Measurements from ENCODE around the gene CPD.
A peak's percentile ranks its signal among the peaks of the same experiment; 100 is the strongest.
"Not testable (repeated sequence)": the region's sequence is repeated elsewhere in the genome, so short reads cannot be mapped to it uniquely, and the experiment has no call there.

CPD gene

DNA sequence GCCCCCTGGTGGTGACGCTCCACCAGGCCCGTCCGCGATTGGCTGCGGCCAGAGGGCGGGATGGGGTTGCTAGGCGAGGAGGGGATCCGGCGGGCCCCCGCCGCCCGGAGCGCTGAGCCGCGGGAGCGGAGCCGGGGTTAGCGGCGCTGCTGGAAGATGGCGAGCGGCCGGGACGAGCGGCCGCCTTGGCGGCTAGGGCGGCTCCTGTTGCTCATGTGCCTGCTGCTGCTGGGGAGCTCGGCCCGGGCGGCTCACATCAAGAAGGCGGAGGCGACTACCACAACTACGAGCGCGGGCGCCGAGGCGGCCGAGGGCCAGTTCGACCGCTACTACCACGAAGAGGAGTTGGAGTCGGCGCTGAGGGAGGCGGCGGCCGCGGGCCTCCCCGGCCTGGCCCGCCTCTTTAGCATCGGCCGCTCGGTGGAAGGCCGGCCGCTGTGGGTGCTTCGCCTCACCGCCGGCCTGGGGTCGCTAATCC lies at the start of gene CPD:
Gene CPD, plus strand, starts transcription at position 103 of the 478 bp plus-strand sequence. Its CDS starts 54 bp downstream, at position 157.
- peak; percentile 95 to 97 (median 96) for DNase-seq (ENCODE audit: low read depth in 2 of 3, low spot score in 1 of 3)

DNA sequence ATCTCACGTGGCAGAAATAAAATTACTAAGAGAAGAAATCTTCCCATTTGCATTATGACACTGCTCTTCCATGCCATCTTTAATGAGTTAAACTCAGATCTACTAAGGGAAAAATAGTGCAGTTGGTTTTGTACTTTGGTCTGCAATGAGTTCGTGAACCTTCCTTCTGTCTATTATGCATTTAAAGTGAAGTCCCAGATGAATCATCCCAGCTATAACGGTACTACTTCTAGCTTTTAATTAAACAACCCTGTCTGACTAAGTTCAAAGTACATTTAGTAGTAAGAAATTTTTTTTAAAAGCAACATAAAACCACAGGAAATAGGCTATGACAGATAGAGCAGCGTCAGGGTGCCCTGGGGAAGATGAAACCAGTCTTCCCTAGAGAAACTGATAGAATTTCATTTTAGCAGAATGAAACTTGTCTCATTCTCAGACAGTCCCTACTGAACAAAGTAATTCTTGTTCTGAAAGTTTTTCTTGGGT lies 46.6 kb upstream of the CPD start:
- DNase-seq (ENCODE audit: low read depth in 2 of 3, low spot score in 1 of 3), result peak in 2 of 3 donors; percentile 32 to 53

DNA sequence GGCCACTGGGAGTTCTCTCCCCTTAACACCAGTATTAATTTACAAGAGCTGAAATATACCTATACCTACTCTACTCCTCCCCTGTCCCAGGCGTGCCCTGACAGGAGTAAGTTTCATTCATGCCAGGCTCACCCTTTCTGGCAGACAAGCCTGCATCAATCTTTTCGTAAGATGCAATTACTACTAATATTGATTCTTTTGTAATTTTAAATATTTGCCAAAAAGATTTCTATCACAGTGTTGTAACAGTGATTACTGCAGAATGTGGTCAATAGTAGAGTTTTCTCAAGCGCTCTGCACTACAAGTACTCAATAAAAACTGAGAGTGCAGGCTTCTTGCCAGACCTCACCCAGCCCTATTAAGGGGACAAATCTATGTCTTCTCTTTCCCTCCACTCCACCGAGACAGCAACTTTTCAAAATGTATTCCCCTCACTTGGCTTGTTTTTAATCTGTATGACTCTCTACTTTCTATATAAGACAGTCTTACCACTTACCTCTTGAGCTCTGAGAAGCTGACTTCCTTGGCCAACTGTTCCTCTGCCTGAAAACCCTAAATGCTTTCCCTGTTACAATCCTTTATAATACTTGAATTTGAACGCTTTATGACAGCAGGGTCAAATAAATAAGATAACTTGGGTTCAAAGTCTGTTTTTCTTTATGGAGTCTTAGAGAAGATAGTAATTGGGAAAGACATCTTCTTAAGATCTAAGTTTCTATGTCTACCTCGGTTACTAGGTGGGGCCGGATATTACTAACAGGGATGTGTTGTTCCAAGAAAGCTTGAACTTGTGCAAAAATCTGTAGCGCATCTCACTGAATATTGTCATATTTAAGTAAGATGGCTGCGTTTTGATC lies 45.0 kb upstream of the CPD start, which contains the start of gene TMIGD1:
Gene TMIGD1, minus strand, starts transcription at position 555 of the 858 bp plus-strand sequence. CDS start 1,924 bp downstream, outside the sequence.
- no peak for DNase-seq (ENCODE audit: low read depth in 2 of 3, low spot score in 1 of 3)

DNA sequence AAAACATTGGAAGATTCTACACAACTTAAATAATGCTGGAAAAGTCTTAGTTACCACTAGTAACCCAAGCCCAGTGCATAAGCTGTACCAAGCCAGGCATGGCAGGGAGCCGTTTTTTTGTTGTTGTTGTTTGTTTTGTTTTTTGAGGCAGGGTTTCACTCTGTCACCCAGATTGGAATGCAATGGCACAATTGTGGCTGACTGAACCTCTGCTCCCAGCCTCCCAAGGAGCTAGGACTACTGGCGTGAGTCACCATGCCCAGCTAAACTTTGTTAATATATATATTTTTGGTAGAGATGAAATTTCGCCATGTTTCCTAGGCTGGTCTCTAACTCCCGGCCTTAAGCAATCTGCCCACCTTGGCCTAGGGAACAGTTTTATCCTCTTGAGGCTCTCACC lies 44.3 kb upstream of the CPD start:
- no peak for DNase-seq (ENCODE audit: low read depth in 2 of 3, low spot score in 1 of 3)

- DNase-seq (ENCODE audit: low read depth in 2 of 3, low spot score in 1 of 3), result peak in 2 of 3 donors; percentile 47 to 76
Measured at GRCh38 chr17:30336369-30337171, 42.2 kb upstream of the CPD start.

GRCh38 chr17:30337393-30337999 lies 41.2 kb upstream of the CPD start:
- no peak for DNase-seq (ENCODE audit: low read depth in 2 of 3, low spot score in 1 of 3)

DNA sequence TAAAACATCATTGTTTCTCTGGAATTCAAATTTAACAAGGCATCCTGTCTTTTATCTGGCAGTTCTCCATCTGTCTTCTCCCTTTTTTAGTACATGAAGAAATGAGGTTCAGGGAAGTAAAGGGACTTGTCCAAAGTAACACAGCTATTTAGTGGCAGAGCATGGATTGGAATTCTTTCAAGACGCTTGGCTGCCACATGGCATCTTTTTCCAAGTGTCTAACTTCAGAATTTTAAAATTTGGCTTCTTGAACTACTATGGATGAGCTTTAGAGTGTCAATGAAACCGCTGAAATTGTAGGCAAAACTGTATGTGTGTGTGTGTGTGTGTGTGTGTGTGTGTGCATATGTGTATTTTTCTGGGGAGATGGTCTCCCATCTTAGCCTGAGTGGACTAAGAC lies 39.6 kb upstream of the CPD start:
- no peak for DNase-seq (ENCODE audit: low read depth in 2 of 3, low spot score in 1 of 3)

- no peak for DNase-seq (ENCODE audit: low read depth in 2 of 3, low spot score in 1 of 3)
Measured at GRCh38 chr17:30340801-30341356, 37.8 kb upstream of the CPD start.

DNA sequence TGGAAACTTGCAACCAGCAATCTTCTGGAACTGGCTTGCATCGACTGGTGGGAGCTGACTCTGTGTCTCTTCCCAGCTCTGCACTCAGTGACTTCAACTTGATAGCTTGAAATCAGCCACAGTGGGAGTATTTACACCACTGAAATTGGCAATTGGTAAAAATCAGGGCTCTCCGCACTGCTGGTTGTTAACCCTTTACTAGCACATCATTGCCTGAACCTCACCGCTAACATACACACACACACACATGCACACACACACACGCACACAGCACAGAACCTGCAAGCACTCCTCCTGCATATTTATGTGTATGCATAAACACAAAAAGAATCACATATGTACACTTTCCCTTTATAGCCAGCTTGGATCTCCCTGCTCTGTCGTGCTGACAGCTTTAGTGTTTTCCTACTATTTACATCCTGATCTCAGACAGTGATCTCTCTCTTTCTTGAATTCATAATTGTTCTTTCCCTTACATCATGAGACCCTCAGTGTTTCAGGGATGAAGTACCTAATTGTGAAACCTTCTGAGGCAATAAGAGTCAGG lies 37.0 kb upstream of the CPD start:
- DNase-seq (ENCODE audit: low read depth in 2 of 3, low spot score in 1 of 3), result no peak

DNA sequence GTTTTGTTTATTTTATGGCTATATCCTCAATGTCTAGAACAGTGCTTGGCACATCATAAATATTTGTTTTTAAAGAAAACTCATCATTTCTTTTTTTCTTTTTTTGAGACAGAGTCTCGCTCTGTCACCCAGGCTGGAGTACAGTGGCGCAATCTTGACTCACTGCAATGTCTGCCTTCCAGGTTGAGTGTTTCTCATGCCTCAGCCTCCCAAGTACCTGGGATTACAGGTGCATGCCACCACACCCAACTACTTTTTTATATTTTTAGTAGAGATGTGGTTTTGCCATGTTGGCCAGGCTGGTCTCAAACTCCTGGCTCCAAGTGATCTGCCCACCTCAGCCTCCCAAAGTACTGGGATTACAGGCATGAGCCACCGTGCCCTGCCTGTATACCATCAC lies 35.5 kb upstream of the CPD start:
- DNase-seq (ENCODE audit: low read depth in 2 of 3, low spot score in 1 of 3), result not testable (repeated sequence)

GRCh38 chr17:30343796-30344195 lies 34.9 kb upstream of the CPD start:
- DNase-seq (ENCODE audit: low read depth in 2 of 3, low spot score in 1 of 3), result no peak

DNA sequence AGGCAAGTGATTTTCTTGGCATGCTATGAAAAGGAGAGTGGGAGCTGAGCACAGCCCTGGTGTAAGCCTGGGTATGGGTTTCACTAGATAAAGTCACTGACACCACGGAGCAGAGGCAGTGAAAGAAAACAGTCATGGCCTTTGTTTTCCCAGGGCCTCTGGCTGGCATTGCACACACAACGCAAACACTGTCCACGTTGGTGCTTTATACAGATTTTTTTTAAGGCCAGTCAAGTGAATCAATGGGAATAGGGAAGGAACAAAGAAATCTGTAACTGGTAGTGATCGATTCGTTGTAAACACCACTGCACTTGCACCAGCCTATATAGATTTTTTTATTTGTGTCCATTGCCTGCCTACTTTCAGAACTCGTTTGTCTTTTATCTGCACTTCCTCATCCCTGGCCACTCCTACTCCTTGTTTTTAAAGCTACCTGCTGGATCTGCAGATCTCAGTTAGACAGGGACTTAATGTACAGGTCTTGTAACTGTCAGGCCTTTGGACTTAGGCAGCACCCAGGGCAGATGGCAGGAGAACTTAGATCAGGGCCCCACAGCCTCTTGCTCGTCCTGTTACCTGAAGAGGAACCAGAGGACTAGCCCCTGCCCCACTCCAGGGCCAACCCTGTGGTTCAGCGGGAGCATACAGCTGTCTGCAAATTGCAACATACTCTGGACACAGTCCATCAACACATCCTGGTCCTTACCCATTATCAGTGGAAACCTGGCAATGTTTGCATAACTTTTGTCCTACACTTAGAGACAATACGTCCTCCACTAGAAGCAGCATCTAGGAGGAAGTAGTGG lies 34.2 kb upstream of the CPD start:
- DNase-seq (ENCODE audit: low read depth in 2 of 3, low spot score in 1 of 3), result no peak

DNA sequence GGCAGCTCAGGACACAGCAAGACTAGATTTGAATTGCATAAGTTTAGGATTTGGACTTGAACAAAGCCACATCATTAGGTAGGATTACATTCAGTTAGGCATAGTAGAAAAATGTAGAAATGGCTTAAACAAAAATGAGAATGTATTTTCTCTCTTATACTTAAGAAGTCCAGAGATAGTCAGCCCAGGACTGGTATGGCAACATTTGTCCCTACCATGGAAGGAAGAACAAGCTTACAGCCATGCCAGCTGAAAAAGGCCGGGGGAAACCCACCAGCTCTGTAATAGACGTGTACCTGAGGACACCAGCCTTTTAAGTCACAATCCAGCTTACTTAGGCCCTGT lies 33.7 kb upstream of the CPD start:
- DNase-seq (ENCODE audit: low read depth in 2 of 3, low spot score in 1 of 3), result no peak

DNA sequence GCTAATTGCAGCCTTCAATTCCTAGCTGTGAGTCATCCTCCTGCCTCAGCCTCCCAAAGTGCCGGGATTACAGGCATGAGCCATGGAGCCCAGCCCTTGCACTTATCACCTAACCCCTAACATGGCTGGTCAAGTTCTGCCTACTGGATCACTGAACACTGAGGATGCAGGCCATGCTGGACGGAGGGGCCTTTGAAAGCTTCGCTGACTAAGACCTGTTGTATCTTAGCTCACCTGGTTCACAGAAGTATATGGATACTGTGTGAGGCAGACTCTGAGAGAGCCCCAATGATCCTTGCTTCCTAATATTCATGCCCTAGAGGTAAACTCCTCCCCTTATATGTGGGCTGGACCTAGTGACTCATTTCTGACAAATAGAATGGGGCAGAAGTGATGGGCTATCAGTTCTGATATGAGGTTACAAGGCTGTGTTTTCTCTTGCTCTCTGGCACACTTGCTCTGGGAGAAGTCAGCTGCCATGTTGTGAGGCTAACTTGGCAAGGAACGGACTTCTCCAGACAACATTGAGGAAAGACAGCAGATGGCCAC lies 33.1 kb upstream of the CPD start:
- DNase-seq (ENCODE audit: low read depth in 2 of 3, low spot score in 1 of 3), result peak in 1 of 3 donors; percentile 54

GRCh38 chr17:30346221-30346795 lies 32.4 kb upstream of the CPD start:
- DNase-seq (ENCODE audit: low read depth in 2 of 3, low spot score in 1 of 3), result no peak

- no peak for DNase-seq (ENCODE audit: low read depth in 2 of 3, low spot score in 1 of 3)
Measured at GRCh38 chr17:30347488-30347887, 31.2 kb upstream of the CPD start.

DNA sequence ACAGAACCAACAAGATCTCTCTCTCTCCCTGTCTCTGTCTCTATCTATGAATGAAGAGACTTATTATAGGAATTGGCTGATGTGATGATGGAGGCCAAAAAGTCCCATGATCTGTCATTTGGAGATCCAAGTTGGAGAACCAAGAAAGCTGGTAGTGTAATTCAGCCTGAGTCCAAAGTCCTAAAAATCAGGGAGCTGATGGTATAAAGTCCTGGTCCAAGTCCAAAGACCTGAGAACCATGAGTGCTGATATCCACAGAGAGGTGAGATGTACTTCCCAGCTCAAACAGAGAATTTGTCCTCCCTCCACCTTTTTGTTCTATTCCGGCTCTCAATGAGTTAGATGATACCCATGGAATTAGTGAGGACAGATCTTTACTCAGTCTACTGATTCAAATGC lies 29.5 kb upstream of the CPD start:
- no peak for DNase-seq (ENCODE audit: low read depth in 2 of 3, low spot score in 1 of 3)

DNA sequence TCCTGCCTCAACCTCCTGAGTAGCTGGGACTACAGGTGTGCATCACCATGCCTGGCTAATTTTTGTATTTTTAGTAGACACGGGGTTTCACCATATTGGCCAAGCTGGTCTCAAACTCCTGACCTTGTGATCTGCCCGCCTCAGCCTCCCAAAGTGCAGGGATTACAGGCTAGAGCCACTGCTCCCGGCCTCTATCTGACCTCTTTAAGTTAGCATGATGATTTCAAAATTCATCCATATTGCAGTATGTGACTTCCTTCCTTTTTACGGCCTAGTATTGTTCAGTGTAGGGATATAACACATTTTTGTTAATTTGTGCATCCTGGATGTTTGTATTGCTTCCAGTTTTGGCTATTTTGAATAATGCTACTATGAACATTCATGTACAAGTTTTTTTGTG lies 27.5 kb upstream of the CPD start:
- DNase-seq (ENCODE audit: low read depth in 2 of 3, low spot score in 1 of 3), result not testable (repeated sequence)

GRCh38 chr17:30351735-30352134 lies 27.0 kb upstream of the CPD start:
- no peak for DNase-seq (ENCODE audit: low read depth in 2 of 3, low spot score in 1 of 3)
